Activated CD8-positive, alpha-beta T cell treated with anti-CD3 and anti-CD28 coated beads, Interleukin-2, amount 10 ng/mL, durations not matched to agents 7 days and 5 days (primary cell): ENCODE results near the gene CSMD2. TPM values are rescaled to one million over a fixed set of nuclear protein-coding genes. Genes with fewer than 3 reads are reported as not detected.
"Not testable (repeated sequence)": the region's sequence is repeated elsewhere in the genome, so short reads cannot be mapped to it uniquely, and the experiment has no call there.

ENCODE experiments used
- ATAC-seq: fragments of 150-1000 bp; cut with Tn5 transposase; one replicate; pipeline ENCODE4 v1.10.0; 2021; ENCODE audit warnings: moderate library complexity
- CTCF ChIA-PET: fragments of 350-600 bp; sonication (Branson Sonifier 250); formaldehyde crosslinking; loops from one replicate; lab custom pipeline; 2021; ENCODE audit warnings: antibody characterized with exemption; lab: Charles Lee
- POLR2A ChIA-PET: fragments of 350-600 bp; sonication (Branson Sonifier 250); formaldehyde crosslinking; loops from one replicate; lab custom pipeline; 2021; ENCODE audit warnings: antibody characterized with exemption; lab: Charles Lee
- DNase-seq: peaks from one replicate; pipeline ENCODE4 v3.0.0-alpha.2; 2020
- H3K27ac Mint-ChIP-seq: one replicate; pipeline ENCODE4 v1.8.0; 2021; ENCODE audit warnings: mild to moderate bottlenecking, mixed read lengths
- H3K27me3 Mint-ChIP-seq: one replicate; pipeline ENCODE4 v1.8.0; 2021; ENCODE audit warnings: low read depth, mixed read lengths
- H3K36me3 Mint-ChIP-seq: one replicate; pipeline ENCODE4 v1.8.0; 2021; ENCODE audit warnings: low read depth, mixed read lengths
- H3K4me1 Mint-ChIP-seq: one replicate; pipeline ENCODE4 v1.8.0; 2021; ENCODE audit warnings: low read depth, mixed read lengths
- H3K4me3 Mint-ChIP-seq: one replicate; pipeline ENCODE4 v1.8.0; 2021; ENCODE audit warnings: mild to moderate bottlenecking, mixed read lengths
- H3K9me3 Mint-ChIP-seq: one replicate; pipeline ENCODE4 v1.8.0; 2022; ENCODE audit warnings: mixed read lengths; ENCODE audit not compliant: insufficient read depth
- total RNA-seq, 2 experiments: library from RNA; stranded (reverse); gene quantifications; one replicate each; pipeline ENCODE4 v1.2.3, GENCODE V29; 2021

The CSMD2 gene
- total RNA-seq = not detected

- Mint-ChIP-seq H3K4me1 (peaks cover 12% of the 10 kb centered on the region), H3K27ac (no peak within 1 kb of the TSS), H3K4me3 (no peak within 1 kb of the TSS), H3K27me3 (peaks cover 63% of the 10 kb centered on the region), H3K36me3 (peaks cover 2% of the 10 kb centered on the region), H3K9me3 (no peaks in the 10 kb centered on the region)
- POLR2A ChIA-PET = interaction anchor here (0.6 kb wide), 1 partner anchor 264 kb away, joined by 4 read pairs; no protein-coding TSS in a partner anchor
- DNase-seq (no peak), ATAC-seq (no peak)
- CTCF ChIA-PET = interaction anchor here (2.2 kb wide), 1 partner anchor 532 kb away, joined by 16 read pairs; no protein-coding TSS in a partner anchor
Measured at GRCh38 chr1:34164771-34165391, at the start of gene CSMD2. CSMD2 (minus strand) TSS chr1:34165230; CDS start chr1:34165097, 133 bp downstream.

GRCh38 chr1:34213956-34214355 is 48.9 kb upstream of the CSMD2 start:
- Mint-ChIP-seq H3K27me3 (no peaks in the 10 kb centered on the region), H3K9me3 (no peaks in the 10 kb centered on the region), H3K36me3 (no peaks in the 10 kb centered on the region), H3K4me1 (no peaks in the 10 kb centered on the region), H3K27ac (no peak overlapping the region), H3K4me3 (no peak overlapping the region)
- no peak for ATAC-seq
- ChIA-PET CTCF (no interaction called here), POLR2A (no interaction called here)
- no peak for DNase-seq

GRCh38 chr1:34212673-34213072 is 47.6 kb upstream of the CSMD2 start:
- Mint-ChIP-seq H3K9me3 (no peaks in the 10 kb centered on the region), H3K27me3 (no peaks in the 10 kb centered on the region), H3K27ac (no peak overlapping the region), H3K4me1 (no peaks in the 10 kb centered on the region), H3K36me3 (no peaks in the 10 kb centered on the region), H3K4me3 (no peak overlapping the region)
- CTCF ChIA-PET = no interaction called here
- POLR2A ChIA-PET = no interaction called here
- DNase-seq (no peak), ATAC-seq (no peak)

- DNase-seq (no peak), ATAC-seq (no peak)
- H3K4me3 Mint-ChIP-seq = no peak overlapping the region
- H3K27ac Mint-ChIP-seq = no peak overlapping the region
- H3K27me3 Mint-ChIP-seq = no peaks in the 10 kb centered on the region
- no peaks in the 10 kb centered on the region for H3K36me3 Mint-ChIP-seq
- no peaks in the 10 kb centered on the region for H3K4me1 Mint-ChIP-seq
- ChIA-PET POLR2A (no interaction called here), CTCF (no interaction called here)
- no peaks in the 10 kb centered on the region for H3K9me3 Mint-ChIP-seq
Measured at GRCh38 chr1:34199927-34200326, 34.9 kb upstream of the CSMD2 start.

GRCh38 chr1:34192621-34193020 is 27.6 kb upstream of the CSMD2 start:
- H3K27ac Mint-ChIP-seq = no peak overlapping the region
- H3K36me3 Mint-ChIP-seq = no peaks in the 10 kb centered on the region
- H3K4me3 Mint-ChIP-seq = no peak overlapping the region
- H3K4me1 Mint-ChIP-seq = no peaks in the 10 kb centered on the region
- ATAC-seq (no peak), DNase-seq (no peak)
- peaks cover 7% of the 10 kb centered on the region for H3K9me3 Mint-ChIP-seq
- ChIA-PET POLR2A (no interaction called here), CTCF (no interaction called here)
- peaks cover 7% of the 10 kb centered on the region for H3K27me3 Mint-ChIP-seq

GRCh38 chr1:34190692-34191091 is 25.7 kb upstream of the CSMD2 start:
- ATAC-seq (no peak), DNase-seq (no peak)
- Mint-ChIP-seq H3K4me3 (no peak overlapping the region), H3K36me3 (no peaks in the 10 kb centered on the region), H3K27me3 (peaks cover 7% of the 10 kb centered on the region), H3K27ac (no peak overlapping the region), H3K9me3 (peaks cover 7% of the 10 kb centered on the region), H3K4me1 (no peaks in the 10 kb centered on the region)
- POLR2A ChIA-PET = interaction anchor here (1.1 kb wide), 1 partner anchor 8 kb away, joined by 3 read pairs; no protein-coding TSS in a partner anchor
- CTCF ChIA-PET = no interaction called here

- no peak overlapping the region for H3K27ac Mint-ChIP-seq
- H3K9me3 Mint-ChIP-seq = peaks cover 7% of the 10 kb centered on the region
- POLR2A ChIA-PET = no interaction called here
- no peak overlapping the region for H3K4me3 Mint-ChIP-seq
- peaks cover 10% of the 10 kb centered on the region for H3K27me3 Mint-ChIP-seq
- no peak for ATAC-seq
- DNase-seq = no peak
- no peaks in the 10 kb centered on the region for H3K4me1 Mint-ChIP-seq
- no peaks in the 10 kb centered on the region for H3K36me3 Mint-ChIP-seq
- CTCF ChIA-PET = no interaction called here
Measured at GRCh38 chr1:34188985-34189384, 24.0 kb upstream of the CSMD2 start.

- CTCF ChIA-PET = no interaction called here
- DNase-seq = no peak
- Mint-ChIP-seq H3K9me3 (peaks cover 7% of the 10 kb centered on the region), H3K4me1 (no peaks in the 10 kb centered on the region), H3K4me3 (no peak overlapping the region), H3K27ac (no peak overlapping the region), H3K27me3 (peaks cover 10% of the 10 kb centered on the region), H3K36me3 (no peaks in the 10 kb centered on the region)
- POLR2A ChIA-PET = no interaction called here
- ATAC-seq = no peak
Measured at GRCh38 chr1:34188418-34188817, 23.4 kb upstream of the CSMD2 start.

- Mint-ChIP-seq H3K36me3 (no peaks in the 10 kb centered on the region), H3K27ac (no peak overlapping the region), H3K4me3 (no peak overlapping the region), H3K9me3 (peaks cover 7% of the 10 kb centered on the region), H3K27me3 (peaks cover 10% of the 10 kb centered on the region), H3K4me1 (no peaks in the 10 kb centered on the region)
- ChIA-PET POLR2A (no interaction called here), CTCF (no interaction called here)
- no peak for DNase-seq
- no peak for ATAC-seq
Measured at GRCh38 chr1:34186741-34187494, 21.9 kb upstream of the CSMD2 start.

- DNase-seq, H3K9me3 Mint-ChIP-seq, POLR2A ChIA-PET, ATAC-seq, H3K36me3 Mint-ChIP-seq, H3K4me1 Mint-ChIP-seq, H3K4me3 Mint-ChIP-seq, H3K27ac Mint-ChIP-seq, CTCF ChIA-PET: not testable (repeated sequence)
- peaks cover 11% of the 10 kb centered on the region for H3K27me3 Mint-ChIP-seq
Measured at GRCh38 chr1:34183381-34183780, 18.4 kb upstream of the CSMD2 start.

- Mint-ChIP-seq H3K4me3 (no peak overlapping the region), H3K36me3 (no peaks in the 10 kb centered on the region), H3K27me3 (peaks cover 21% of the 10 kb centered on the region), H3K4me1 (no peaks in the 10 kb centered on the region), H3K9me3 (no peaks in the 10 kb centered on the region), H3K27ac (no peak overlapping the region)
- DNase-seq (no peak), ATAC-seq (no peak)
- ChIA-PET CTCF (no interaction called here), POLR2A (no interaction called here)
Measured at GRCh38 chr1:34178072-34178471, 13.0 kb upstream of the CSMD2 start.

- Mint-ChIP-seq H3K4me1 (no peaks in the 10 kb centered on the region), H3K9me3 (no peaks in the 10 kb centered on the region), H3K36me3 (no peaks in the 10 kb centered on the region), H3K27ac (no peak within 1 kb of the TSS), H3K27me3 (peaks cover 21% of the 10 kb centered on the region), H3K4me3 (no peak within 1 kb of the TSS)
- ChIA-PET POLR2A (no interaction called here), CTCF (no interaction called here)
- no peak for DNase-seq
- no peak for ATAC-seq
Measured at GRCh38 chr1:34176830-34177603, 12.0 kb upstream of the CSMD2 start, which contains the start of gene C1orf94. C1orf94 (plus strand) TSS chr1:34176907; CDS start chr1:34177790, 883 bp downstream.
